HG03565 (cell line): ENCODE data around the gene BTG1.
"Not testable (repeated sequence)": the region's sequence is repeated elsewhere in the genome, so short reads cannot be mapped to it uniquely, and the experiment has no call there.

ENCODE experiments used
- ATAC-seq: cut with Tn5 transposase; IDR thresholded peaks from one replicate; pipeline ENCODE4 v1.9.1; 2021; ENCODE audit warnings: mild to moderate bottlenecking, moderate library complexity; ENCODE audit not compliant: unreplicated experiment

The BTG1 gene

DNA sequence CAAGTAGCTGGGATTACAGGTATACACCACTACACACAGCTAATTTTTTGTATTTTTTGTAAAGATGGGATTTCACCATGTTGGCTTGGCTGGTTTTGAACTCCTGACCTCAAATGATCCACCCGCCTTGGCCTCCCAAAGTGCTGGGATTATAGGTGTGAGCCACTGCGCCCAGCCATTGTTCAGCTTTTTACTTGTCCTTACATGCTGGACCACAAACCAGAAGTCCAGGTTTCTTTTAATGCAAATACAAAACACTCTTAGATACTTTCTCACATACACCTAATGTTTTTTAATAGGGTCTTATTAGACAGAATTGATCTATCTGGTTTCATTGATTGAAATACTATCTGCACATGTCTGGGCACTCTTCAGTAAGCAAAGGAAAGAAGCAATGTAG lies 40.5 kb downstream of the BTG1 start:
- ATAC-seq = no peak

DNA sequence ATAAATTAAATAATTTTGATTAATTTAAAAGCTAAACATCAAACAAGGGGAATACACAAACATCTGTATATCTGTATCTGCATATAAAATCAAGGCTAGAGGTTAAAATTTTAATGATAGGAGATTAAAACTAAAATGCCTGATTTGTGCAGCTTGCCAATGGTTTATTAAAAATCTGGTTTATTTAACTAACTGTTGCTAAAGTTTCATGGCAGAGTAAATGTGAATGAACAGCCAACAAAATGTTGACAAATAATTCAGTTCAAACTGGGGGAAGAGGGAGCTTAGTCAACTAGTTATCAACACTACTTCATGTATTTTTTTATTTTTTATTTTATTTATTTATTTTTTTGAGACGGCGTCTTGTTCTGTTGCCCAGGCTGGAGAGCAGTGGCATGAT lies 43.0 kb downstream of the BTG1 start:
- no peak for ATAC-seq

GRCh38 chr12:92098594-92099380 lies 46.9 kb downstream of the BTG1 start:
- no peak for ATAC-seq

GRCh38 chr12:92096346-92097136 lies 49.1 kb downstream of the BTG1 start:
- no peak for ATAC-seq

DNA sequence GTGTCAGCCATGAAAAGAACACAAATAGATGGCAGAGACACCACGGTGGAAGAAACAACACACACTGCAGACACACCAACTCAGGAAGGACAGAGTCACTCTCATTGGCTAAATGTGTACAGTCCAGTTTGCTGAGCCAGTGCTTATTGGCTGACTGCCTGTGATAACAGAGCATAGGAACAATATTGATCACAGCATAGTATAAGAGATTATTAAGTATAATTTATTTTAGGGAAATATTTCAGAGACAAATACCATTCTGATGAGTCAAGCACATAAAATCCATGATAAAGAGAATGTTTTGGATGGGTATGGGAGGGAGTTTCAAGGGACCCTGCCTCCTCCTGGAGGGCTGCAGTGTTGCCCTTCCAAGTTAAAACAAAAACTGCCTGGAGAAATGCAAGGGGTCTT lies 50.9 kb downstream of the BTG1 start:
- ATAC-seq = no peak

DNA sequence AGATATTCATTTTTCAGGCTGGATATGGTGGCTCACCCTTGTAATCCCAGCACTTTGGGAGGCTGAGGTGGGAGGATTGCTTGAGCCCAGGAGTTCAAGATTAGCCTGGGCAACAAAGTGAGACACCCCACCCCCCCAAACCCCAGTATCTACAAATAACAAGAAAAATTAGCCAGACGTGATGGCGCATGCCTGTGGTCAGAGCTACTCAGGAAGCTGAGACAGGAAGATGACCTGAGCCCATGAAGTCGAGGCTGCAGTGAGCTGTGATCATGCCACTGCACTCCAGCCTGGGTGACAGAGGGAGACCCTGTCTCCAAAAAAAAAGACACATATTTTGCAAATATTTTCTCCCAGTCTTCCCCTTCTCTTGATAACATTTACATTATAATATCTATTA lies 51.3 kb downstream of the BTG1 start:
- ATAC-seq = not testable (repeated sequence)
